Upper lobe of left lung (tissue), 6 donors: ENCODE data around the gene KRT71. TPM values are rescaled to one million over a fixed set of nuclear protein-coding genes. Genes with fewer than 3 reads are reported as not detected.

ENCODE experiments used
- ATAC-seq, 2 donors: fragments of 200-7000 bp; cut with Tn5 transposase; one replicate each; pipeline ENCODE4 v1.9.1; 2022; ENCODE audit warnings: mild to moderate bottlenecking in 2 of 2, moderate library complexity in 2 of 2; ENCODE audit not compliant: low FRiP score in 2 of 2
- DNase-seq, 2 donors: peaks; one replicate each; pipeline ENCODE4 v3.0.0-alpha.2; 2019 to 2020
- H3K27ac ChIP-seq, 4 donors: fragments of 200-600 bp; sonication (generic); one replicate each; pipeline ENCODE4 v1.5.1; 2016 to 2019
- H3K27me3 ChIP-seq, 4 donors: fragments of 200-600 bp; sonication (generic); one replicate each; pipeline ENCODE4 v1.5.1; 2017 to 2019
- H3K36me3 ChIP-seq, 4 donors: fragments of 200-600 bp; sonication (generic); one replicate each; pipeline ENCODE4 v1.5.1; 2016 to 2019
- H3K4me1 ChIP-seq, 4 donors: fragments of 200-600 bp; sonication (generic); one replicate each; pipeline ENCODE4 v1.5.1; 2018 to 2019
- H3K4me3 ChIP-seq, 4 donors: fragments of 200-600 bp; sonication (generic); one replicate each; pipeline ENCODE4 v1.5.1; 2017 to 2019; ENCODE audit warnings: mild to moderate bottlenecking in 2 of 4, moderate library complexity in 1 of 4
- H3K9me3 ChIP-seq, 4 donors: fragments of 200-600 bp; sonication (generic); one replicate each; pipeline ENCODE4 v1.5.1; 2018 to 2019
- EP300 ChIP-seq, 4 donors: sonication (generic); formaldehyde crosslinking; IDR thresholded peaks; one replicate each; pipeline ENCODE4 v1.5.1; 2017; ENCODE audit warnings: antibody characterized with exemption in 4 of 4, control low read depth in 2 of 4
- POLR2A ChIP-seq, 4 donors: fragments of 450-650 bp; IDR thresholded peaks; one replicate each; pipeline ENCODE4 v1.5.1; 2016 to 2017; ENCODE audit warnings: antibody characterized with exemption in 4 of 4, mild to moderate bottlenecking in 2 of 4
- POLR2AphosphoS5 ChIP-seq, 2 donors: sonication (generic); formaldehyde crosslinking; IDR thresholded peaks; one replicate each; pipeline ENCODE4 v1.5.1; 2017; ENCODE audit warnings: antibody characterized with exemption in 2 of 2
- WGBS, 2 donors: methylation state at CpG; one replicate each; pipeline ENCODE4 v1.1.5; 2017 to 2018; 5-methylcytosine and 5-hydroxymethylcytosine counted together
- total RNA-seq, 6 donors: library from RNA; depleted of rRNA in 4 of 6; stranded (reverse); fragments of >200 nt in 4 of 6; gene quantifications; one replicate each; pipeline versions ENCODE4 v1.1.0 to v1.2.1, GENCODE V29; 2016 to 2021
- TF ChIP-seq, protein P1 (sequence below), 6 experiments: fragments of 450-650 bp in 4 of 6; fragments of 200-600 bp in 2 of 6; sonication (generic) in 2 of 6; IDR thresholded peaks; one replicate each; pipeline ENCODE4 v1.5.1; 2016 to 2019; ENCODE audit warnings: antibody characterized with exemption in 6 of 6
- donor health status: DM: no; HTN: no; CAD: no; lungs with moderate emphysema.
- donor health status: DM: no; HTN: yes; CAD: no; lungs with severe emphysema.

KRT71 gene
- total RNA-seq, 6 donors from 2014 or later, result not detected

DNA sequence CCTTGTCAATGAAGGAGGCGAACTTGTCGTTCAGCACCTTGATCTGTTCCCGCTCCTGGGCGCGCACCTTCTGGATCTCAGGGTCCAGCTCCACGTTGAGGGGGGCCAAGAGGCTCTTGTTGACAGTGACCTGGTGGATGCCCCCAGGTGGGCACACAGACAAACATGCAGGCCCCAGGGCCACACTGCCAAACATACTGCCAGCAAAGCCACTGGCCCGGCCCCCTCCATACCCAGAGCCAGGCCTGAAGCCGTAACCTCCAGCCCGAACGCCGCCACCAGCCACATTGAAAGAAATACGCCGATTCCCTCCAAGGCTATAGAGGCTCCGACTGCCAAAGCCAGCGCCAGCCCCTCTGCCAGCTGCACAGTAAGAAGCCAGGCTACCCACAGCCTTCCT, 20.4 kb upstream of the KRT71 start:
- no peaks in the 10 kb centered on the region for H3K27me3 ChIP-seq
- no peaks in the 10 kb centered on the region for H3K9me3 ChIP-seq

DNA sequence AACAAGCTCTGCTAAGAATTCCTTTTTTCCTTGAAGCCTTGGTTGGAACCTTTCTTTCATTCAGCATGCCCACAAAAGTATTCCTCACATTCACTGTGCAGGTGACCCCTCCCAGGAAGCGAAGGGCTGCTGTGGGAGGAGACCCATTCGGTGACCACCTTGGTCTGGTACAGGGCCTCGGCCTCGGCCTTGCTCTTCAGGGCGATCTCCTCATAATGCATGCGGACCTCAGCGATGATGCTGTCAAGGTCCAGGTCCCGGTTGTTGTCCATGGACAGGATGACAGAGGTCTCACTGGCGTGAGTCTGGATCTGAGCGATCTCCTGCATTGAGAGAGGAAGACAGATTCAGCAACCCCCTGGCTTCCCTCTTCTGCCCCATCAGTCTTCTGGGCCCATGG, 17.6 kb upstream of the KRT71 start:
- TF ChIP-seq, protein P1, sequence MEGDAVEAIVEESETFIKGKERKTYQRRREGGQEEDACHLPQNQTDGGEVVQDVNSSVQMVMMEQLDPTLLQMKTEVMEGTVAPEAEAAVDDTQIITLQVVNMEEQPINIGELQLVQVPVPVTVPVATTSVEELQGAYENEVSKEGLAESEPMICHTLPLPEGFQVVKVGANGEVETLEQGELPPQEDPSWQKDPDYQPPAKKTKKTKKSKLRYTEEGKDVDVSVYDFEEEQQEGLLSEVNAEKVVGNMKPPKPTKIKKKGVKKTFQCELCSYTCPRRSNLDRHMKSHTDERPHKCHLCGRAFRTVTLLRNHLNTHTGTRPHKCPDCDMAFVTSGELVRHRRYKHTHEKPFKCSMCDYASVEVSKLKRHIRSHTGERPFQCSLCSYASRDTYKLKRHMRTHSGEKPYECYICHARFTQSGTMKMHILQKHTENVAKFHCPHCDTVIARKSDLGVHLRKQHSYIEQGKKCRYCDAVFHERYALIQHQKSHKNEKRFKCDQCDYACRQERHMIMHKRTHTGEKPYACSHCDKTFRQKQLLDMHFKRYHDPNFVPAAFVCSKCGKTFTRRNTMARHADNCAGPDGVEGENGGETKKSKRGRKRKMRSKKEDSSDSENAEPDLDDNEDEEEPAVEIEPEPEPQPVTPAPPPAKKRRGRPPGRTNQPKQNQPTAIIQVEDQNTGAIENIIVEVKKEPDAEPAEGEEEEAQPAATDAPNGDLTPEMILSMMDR (IDR thresholded peaks at IDR 0.05), result no peak
- TF ChIP-seq EP300 (IDR thresholded peaks at IDR 0.05) (no peak), POLR2A (IDR thresholded peaks at IDR 0.05) (no peak), POLR2AphosphoS5 (IDR thresholded peaks at IDR 0.05) (no peak)
- H3K4me3 ChIP-seq, result no peak overlapping the region
- WGBS, 2 donors, result 84 to 89% methylated on average over 3 to 10 of the region's 10 CpGs
- no peaks in the 10 kb centered on the region for H3K9me3 ChIP-seq
- no peaks in the 10 kb centered on the region for H3K36me3 ChIP-seq
- no peaks in the 10 kb centered on the region for H3K4me1 ChIP-seq
- no peak overlapping the region for H3K27ac ChIP-seq
- no peak for ATAC-seq
- no peak for DNase-seq
- no peaks in the 10 kb centered on the region for H3K27me3 ChIP-seq

More for the DNA sequence above, 20.4 kb upstream of the KRT71 start:
- ATAC-seq, result no peak
- 91 to 94% methylated on average over 11 to 15 of the region's 15 CpGs for WGBS, 2 donors
- Histone ChIP-seq H3K36me3 (no peaks in the 10 kb centered on the region), H3K4me3 (no peak overlapping the region), H3K27ac (no peak overlapping the region), H3K4me1 (no peaks in the 10 kb centered on the region)
- no peak for TF ChIP-seq EP300 (IDR thresholded peaks at IDR 0.05)
- TF ChIP-seq, protein P1 (IDR thresholded peaks at IDR 0.05), result no peak
- no peak for TF ChIP-seq POLR2AphosphoS5 (IDR thresholded peaks at IDR 0.05)
- no peak for TF ChIP-seq POLR2A (IDR thresholded peaks at IDR 0.05)
- DNase-seq, result peak in 1 of 2 donors; percentile 45

DNA sequence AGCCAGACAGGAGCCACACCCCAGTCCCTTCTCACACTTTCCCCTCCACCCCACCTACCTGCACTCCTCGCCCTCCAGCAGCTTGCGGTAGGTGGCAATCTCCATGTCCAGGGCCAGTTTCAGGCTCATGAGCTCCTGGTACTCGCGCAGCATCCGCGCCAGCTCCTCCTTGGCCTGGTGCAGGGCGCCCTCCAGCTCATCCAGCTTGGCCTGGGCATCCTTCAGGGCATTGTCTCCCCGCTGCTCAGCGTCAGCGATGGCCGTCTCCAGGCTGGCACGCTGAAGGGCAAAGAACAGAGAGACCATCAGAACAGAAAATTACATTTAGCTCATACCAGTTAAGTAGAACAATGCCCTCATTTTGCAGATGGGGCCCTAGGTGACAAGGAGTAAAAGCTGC, 15.2 kb upstream of the KRT71 start:
- Histone ChIP-seq H3K36me3 (no peaks in the 10 kb centered on the region), H3K27me3 (peaks cover 0 to 10% (median 1%) of the 10 kb centered on the region in 4 donors), H3K9me3 (no peaks in the 10 kb centered on the region), H3K4me3 (no peak overlapping the region), H3K4me1 (no peaks in the 10 kb centered on the region), H3K27ac (no peak overlapping the region)
- WGBS, 2 donors, result 93 to 96% methylated on average over 12 of the region's 12 CpGs
- ATAC-seq, result no peak
- DNase-seq, result no peak
- TF ChIP-seq EP300 (IDR thresholded peaks at IDR 0.05) (no peak), POLR2AphosphoS5 (IDR thresholded peaks at IDR 0.05) (no peak), POLR2A (IDR thresholded peaks at IDR 0.05) (no peak)
- TF ChIP-seq, protein P1 (IDR thresholded peaks at IDR 0.05), result no peak

DNA sequence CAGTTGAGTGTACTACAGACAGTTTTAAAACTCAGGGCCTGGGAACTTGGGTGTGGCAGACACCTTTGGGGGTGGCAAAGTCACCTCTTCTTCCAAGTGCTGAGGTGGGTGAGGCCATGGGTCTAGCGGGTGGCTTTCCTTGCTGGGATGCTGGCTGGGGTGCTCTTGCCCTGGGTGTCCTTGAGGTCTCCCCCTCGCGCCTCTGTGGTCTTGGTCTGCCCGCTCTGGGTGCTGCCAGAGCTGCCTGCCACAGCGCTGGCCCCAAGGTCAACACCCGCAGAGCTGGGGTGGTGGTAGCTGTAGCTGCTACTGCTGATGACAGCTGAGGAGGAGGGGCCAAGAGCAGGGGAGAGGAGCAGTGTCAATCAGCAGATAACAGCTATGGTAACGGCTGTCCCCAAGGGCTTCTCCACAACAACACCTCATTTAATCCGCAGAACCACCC, 13.9 kb upstream of the KRT71 start:
- TF ChIP-seq, protein P1 (IDR thresholded peaks at IDR 0.05), result no peak
- no peak for TF ChIP-seq POLR2AphosphoS5 (IDR thresholded peaks at IDR 0.05)
- no peak for TF ChIP-seq EP300 (IDR thresholded peaks at IDR 0.05)
- no peak for TF ChIP-seq POLR2A (IDR thresholded peaks at IDR 0.05)
- WGBS, 2 donors, result 60 to 66% methylated on average over 5 to 8 of the region's 8 CpGs
- Histone ChIP-seq H3K9me3 (no peaks in the 10 kb centered on the region), H3K4me3 (no peak overlapping the region), H3K27ac (no peak overlapping the region), H3K36me3 (no peaks in the 10 kb centered on the region), H3K27me3 (peaks cover 0 to 13% (median 1%) of the 10 kb centered on the region in 4 donors), H3K4me1 (no peaks in the 10 kb centered on the region)
- ATAC-seq, result peak in 1 of 2 donors; percentile 21
- no peak for DNase-seq

DNA sequence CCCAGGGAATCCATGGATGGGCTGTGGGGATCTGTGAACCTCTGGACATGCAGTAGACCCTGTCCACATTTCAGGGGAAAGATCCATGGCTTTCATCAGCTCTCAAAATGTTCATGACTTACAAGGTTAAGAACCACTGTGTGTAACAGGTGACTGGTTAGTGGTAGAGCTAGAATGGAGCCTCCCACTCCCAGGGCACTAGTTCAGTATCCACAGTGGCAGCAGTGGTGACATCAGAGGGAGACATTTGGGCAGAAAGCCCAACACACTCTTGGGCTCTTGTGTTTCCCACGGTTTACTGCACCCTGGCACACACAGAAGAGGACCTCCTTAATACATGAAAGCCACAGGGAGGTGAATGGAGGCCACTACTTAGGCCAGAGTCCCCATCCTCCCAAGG, 11.6 kb upstream of the KRT71 start:
- Histone ChIP-seq H3K36me3 (no peaks in the 10 kb centered on the region), H3K27me3 (peaks cover 0 to 13% (median 3%) of the 10 kb centered on the region in 4 donors), H3K4me1 (no peaks in the 10 kb centered on the region), H3K4me3 (no peak overlapping the region), H3K27ac (no peak overlapping the region), H3K9me3 (no peaks in the 10 kb centered on the region)
- TF ChIP-seq, protein P1 (IDR thresholded peaks at IDR 0.05), result no peak
- TF ChIP-seq POLR2AphosphoS5 (IDR thresholded peaks at IDR 0.05) (no peak), POLR2A (IDR thresholded peaks at IDR 0.05) (no peak), EP300 (IDR thresholded peaks at IDR 0.05) (no peak)
- DNase-seq (no peak), ATAC-seq (no peak)
- 57 to 60% methylated on average over 1 of the region's 1 CpG for WGBS, 2 donors
